Keratinocyte (primary cell): ENCODE measurements around the gene NETO2. TPM values are rescaled to one million over a fixed set of nuclear protein-coding genes. Genes with fewer than 3 reads are reported as not detected.

Source experiments
- DNase-seq: peaks from one replicate; pipeline ENCODE4 v3.0.0-alpha.2; 2011; ENCODE audit warnings: low read depth, missing footprints, low spot score
- FAIRE-seq: peaks from 2 replicates; lab custom pipeline; 2011; peaks lifted over from hg19 to GRCh38; lab: Jason Lieb, UNC
- H2AFZ ChIP-seq: 2 replicates; pipeline ENCODE4 v1.6.0; 2012; ENCODE audit warnings: low read length, control low read depth, inconsistent platforms; ENCODE audit not compliant: control insufficient read depth
- H3K27ac ChIP-seq: 2 replicates; pipeline ENCODE4 v1.5.1; 2011; ENCODE audit warnings: low read length; ENCODE audit not compliant: control insufficient read depth, insufficient read depth
- H3K27me3 ChIP-seq: 3 replicates; pipeline ENCODE4 v1.6.0; 2011; ENCODE audit warnings: low read length; ENCODE audit not compliant: control insufficient read depth, insufficient read depth; ENCODE audit errors: extremely low read depth
- H3K36me3 ChIP-seq, 2 experiments: 2 replicates in 1 of 2; 3 replicates in 1 of 2; pipeline ENCODE4 v1.5.1; 2011; ENCODE audit warnings: low read length in 2 of 2, mild to moderate bottlenecking in 1 of 2; ENCODE audit not compliant: control insufficient read depth in 2 of 2, insufficient read depth in 2 of 2; ENCODE audit errors: extremely low read depth in 1 of 2
- H3K4me1 ChIP-seq: 3 replicates; pipeline ENCODE4 v1.5.1; 2011; ENCODE audit warnings: low read length; ENCODE audit not compliant: control insufficient read depth, insufficient read depth; ENCODE audit errors: extremely low read depth
- H3K4me2 ChIP-seq: 3 replicates; pipeline ENCODE4 v1.6.0; 2011; ENCODE audit warnings: low read depth, low read length; ENCODE audit not compliant: control insufficient read depth, insufficient read depth; ENCODE audit errors: extremely low read depth
- H3K4me3 ChIP-seq, 3 experiments: fragments of 200-600 bp in 1 of 3; sonication (generic) in 1 of 3; 2 replicates in 2 of 3; 3 replicates in 1 of 3; pipeline ENCODE4 v1.5.1; 2011 to 2016; ENCODE audit warnings: low read length in 3 of 3, mild to moderate bottlenecking in 3 of 3, control low read depth in 2 of 3, inconsistent platforms in 1 of 3, low read depth in 1 of 3, mixed read lengths in 1 of 3, mixed run types in 1 of 3, moderate library complexity in 1 of 3; ENCODE audit not compliant: control insufficient read depth in 2 of 3, insufficient read depth in 2 of 3; ENCODE audit errors: extremely low read depth in 1 of 3
- H3K79me2 ChIP-seq: 2 replicates; pipeline ENCODE4 v1.6.0; 2012; ENCODE audit warnings: low read length; ENCODE audit not compliant: control insufficient read depth, insufficient read depth
- H3K9ac ChIP-seq: 3 replicates; pipeline ENCODE4 v1.6.0; 2011; ENCODE audit warnings: low read length; ENCODE audit not compliant: control insufficient read depth, insufficient read depth; ENCODE audit errors: extremely low read depth
- H3K9me1 ChIP-seq: 3 replicates; pipeline ENCODE4 v1.6.0; 2011; ENCODE audit warnings: low read length; ENCODE audit not compliant: control insufficient read depth, insufficient read depth; ENCODE audit errors: extremely low read depth
- H3K9me3 ChIP-seq: 2 replicates; pipeline ENCODE4 v1.5.1; 2012; ENCODE audit warnings: low read depth, low read length; ENCODE audit not compliant: control insufficient read depth
- H4K20me1 ChIP-seq: 3 replicates; pipeline ENCODE4 v1.6.0; 2011; ENCODE audit warnings: low read length; ENCODE audit not compliant: control insufficient read depth, insufficient read depth; ENCODE audit errors: extremely low read depth
- EZH2 ChIP-seq: IDR thresholded peaks from one replicate; pipeline ENCODE4 v1.6.1; 2012; ENCODE audit warnings: inconsistent platforms, mild to moderate bottlenecking, low read length, moderate library complexity
- dilution Hi-C: fragments of 300-500 bp; cut with MboI; formaldehyde crosslinking; loops from one replicate; pipeline ENCODE4 v1.7.0; 2020; ENCODE audit warnings: low sequenced_read_pairs; ENCODE audit not compliant: extremely low pct_ligation_motif_present
- polyA plus RNA-seq, 5 experiments: library from polyadenylated mRNA; depleted of rRNA in 3 of 5; stranded (reverse) in 3 of 5; stranded (forward) in 1 of 5; unstranded in 1 of 5; fragments of >200 nt; gene quantifications; 1 replicate in 1 of 5; 2 replicates in 3 of 5; 3 replicates in 1 of 5; pipeline versions ENCODE4 v1.2.1 to v1.2.3, GENCODE V29; 2011 to 2012; ENCODE audit warnings: missing spikeins in 2 of 5, low read depth in 1 of 5, low replicate concordance in 1 of 5
- TF ChIP-seq, protein P1 (sequence below), 3 experiments: IDR thresholded peaks in 1 of 3; conservative IDR thresholded peaks in 1 of 3; optimal IDR thresholded peaks in 1 of 3; 2 replicates in 2 of 3; 3 replicates in 1 of 3; pipeline versions ENCODE3 to v1.5.1; 2011; ENCODE audit warnings: low read length in 3 of 3, mild to moderate bottlenecking in 3 of 3, moderate library complexity in 2 of 3, control low read depth in 1 of 3, inconsistent platforms in 1 of 3; ENCODE audit not compliant: insufficient read depth in 2 of 3; ENCODE audit errors: extremely low read depth in 1 of 3

Gene NETO2
- polyA plus RNA-seq, 1 donor (not counting 4 experiments of a cell fraction or from before 2014, with no cell fraction given), result 74.4 TPM

GRCh38 chr16:47127541-47127940, 16.2 kb downstream of the NETO2 start:
- Histone ChIP-seq H3K36me3 (peaks cover 3 to 4% of the 10 kb centered on the region in 2 experiments), H3K4me3 (no peak overlapping the region), H3K4me1 (no peaks in the 10 kb centered on the region), H3K9me3 (no peaks in the 10 kb centered on the region), H3K4me2 (no peak overlapping the region), H3K9ac (no peak overlapping the region), H2AFZ (no peak overlapping the region), H3K27ac (no peak overlapping the region), H3K79me2 (peaks cover 28% of the 10 kb centered on the region), H3K27me3 (no peaks in the 10 kb centered on the region), H3K9me1 (no peaks in the 10 kb centered on the region), H4K20me1 (no peaks in the 10 kb centered on the region)
- no peak for TF ChIP-seq EZH2
- TF ChIP-seq, protein P1, sequence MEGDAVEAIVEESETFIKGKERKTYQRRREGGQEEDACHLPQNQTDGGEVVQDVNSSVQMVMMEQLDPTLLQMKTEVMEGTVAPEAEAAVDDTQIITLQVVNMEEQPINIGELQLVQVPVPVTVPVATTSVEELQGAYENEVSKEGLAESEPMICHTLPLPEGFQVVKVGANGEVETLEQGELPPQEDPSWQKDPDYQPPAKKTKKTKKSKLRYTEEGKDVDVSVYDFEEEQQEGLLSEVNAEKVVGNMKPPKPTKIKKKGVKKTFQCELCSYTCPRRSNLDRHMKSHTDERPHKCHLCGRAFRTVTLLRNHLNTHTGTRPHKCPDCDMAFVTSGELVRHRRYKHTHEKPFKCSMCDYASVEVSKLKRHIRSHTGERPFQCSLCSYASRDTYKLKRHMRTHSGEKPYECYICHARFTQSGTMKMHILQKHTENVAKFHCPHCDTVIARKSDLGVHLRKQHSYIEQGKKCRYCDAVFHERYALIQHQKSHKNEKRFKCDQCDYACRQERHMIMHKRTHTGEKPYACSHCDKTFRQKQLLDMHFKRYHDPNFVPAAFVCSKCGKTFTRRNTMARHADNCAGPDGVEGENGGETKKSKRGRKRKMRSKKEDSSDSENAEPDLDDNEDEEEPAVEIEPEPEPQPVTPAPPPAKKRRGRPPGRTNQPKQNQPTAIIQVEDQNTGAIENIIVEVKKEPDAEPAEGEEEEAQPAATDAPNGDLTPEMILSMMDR (optimal IDR thresholded peaks at IDR 0.05 in 1 of 3, IDR thresholded peaks at IDR 0.05 in 1 of 3, conservative IDR thresholded peaks at IDR 0.05 in 1 of 3; ENCODE audit: extremely low read depth in 1 of 3, insufficient read depth in 2 of 3, low read length in 3 of 3), result no peak
- DNase-seq (no peak), FAIRE-seq (no peak)
- dilution Hi-C loops, result no loop called here

DNA sequence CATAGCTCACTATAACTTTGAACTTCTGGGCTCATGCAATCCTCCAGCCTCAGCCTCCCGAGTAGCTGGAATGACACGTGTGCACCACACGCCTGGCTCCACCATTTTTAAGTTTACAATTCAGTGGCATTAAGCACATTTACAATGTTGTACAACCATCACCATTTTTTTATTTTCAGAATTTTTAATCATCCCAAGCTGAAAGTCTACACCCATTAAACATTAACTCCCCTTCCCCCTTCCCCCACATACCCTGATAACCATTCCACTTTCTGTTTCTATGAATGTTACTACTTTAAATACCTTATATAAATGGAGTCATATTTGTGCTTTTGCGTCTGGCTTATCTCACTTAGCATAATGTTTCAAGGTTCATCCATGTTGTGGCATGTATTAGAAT, 18.0 kb downstream of the NETO2 start:
- Histone ChIP-seq H3K27ac (no peak overlapping the region), H3K4me3 (no peak overlapping the region), H3K4me2 (no peak overlapping the region), H4K20me1 (no peaks in the 10 kb centered on the region), H3K4me1 (no peaks in the 10 kb centered on the region), H3K9me3 (no peaks in the 10 kb centered on the region), H3K27me3 (no peaks in the 10 kb centered on the region), H3K9me1 (no peaks in the 10 kb centered on the region), H3K79me2 (peaks cover 14% of the 10 kb centered on the region), H2AFZ (no peak overlapping the region), H3K9ac (no peak overlapping the region), H3K36me3 (peaks cover 3 to 4% of the 10 kb centered on the region in 2 experiments)
- FAIRE-seq (no peak), DNase-seq (no peak)
- dilution Hi-C loops, result no loop called here
- TF ChIP-seq EZH2, result no peak
- TF ChIP-seq, protein P1 (optimal IDR thresholded peaks at IDR 0.05 in 1 of 3, IDR thresholded peaks at IDR 0.05 in 1 of 3, conservative IDR thresholded peaks at IDR 0.05 in 1 of 3; ENCODE audit: extremely low read depth in 1 of 3, insufficient read depth in 2 of 3, low read length in 3 of 3), result no peak
